IMR-90 (cell line): ENCODE measurements around the gene RAB41. TPM values are rescaled to one million over a fixed set of nuclear protein-coding genes. Genes with fewer than 3 reads are reported as not detected.

ENCODE experiments used
- ATAC-seq: fragments of 200-7000 bp; cut with Tn5 transposase; 2 replicates; pipeline ENCODE4 v1.9.1; 2020; ENCODE audit warnings: low read depth, mild to moderate bottlenecking, moderate library complexity
- BruUV-seq: library from RNA; stranded (reverse); fragments of 400-500 nt; replicated peaks from 2 replicates; lab custom pipeline; 2021; lab: Mats Ljungman, UMichigan
- CTCF ChIA-PET: fragments of 300-600 bp; formaldehyde crosslinking; extraction: SDS; loops from one replicate; lab custom pipeline; 2021; ENCODE audit warnings: antibody characterized with exemption; lab: Yijun Ruan, JAX
- POLR2A ChIA-PET: fragments of 300-600 bp; sonication (Branson Sonifier 250); formaldehyde crosslinking; loops from one replicate; lab custom pipeline; 2022; ENCODE audit warnings: antibody characterized with exemption; ENCODE audit not compliant: unreplicated experiment; lab: Charles Lee
- DNase-seq: peaks from one replicate; pipeline ENCODE4 v3.0.0; 2013
- H2AFZ ChIP-seq: replicated peaks from 2 replicates; pipeline ENCODE3; 2013; ENCODE audit warnings: low read length, mild to moderate bottlenecking; ENCODE audit not compliant: poor library complexity
- H2AK5ac ChIP-seq: 2 replicates; pipeline ENCODE4 v1.6.1; 2013; ENCODE audit warnings: low read depth, low read length, inconsistent platforms
- H2AK9ac ChIP-seq: replicated peaks from 2 replicates; pipeline ENCODE3; 2013; ENCODE audit warnings: mild to moderate bottlenecking, low read depth, low read length, moderate library complexity; ENCODE audit not compliant: poor library complexity
- H2BK120ac ChIP-seq: 2 replicates; pipeline ENCODE4 v1.6.1; 2013; ENCODE audit warnings: low read depth, low read length, inconsistent platforms
- H2BK15ac ChIP-seq: 3 replicates; pipeline ENCODE4 v1.6.1; 2013; ENCODE audit warnings: low read depth, low read length, inconsistent platforms
- H2BK20ac ChIP-seq: 2 replicates; pipeline ENCODE4 v1.6.1; 2013; ENCODE audit warnings: low read depth, mild to moderate bottlenecking, inconsistent platforms, low read length, moderate library complexity
- H2BK5ac ChIP-seq: 2 replicates; pipeline ENCODE4 v1.6.1; 2013; ENCODE audit warnings: mild to moderate bottlenecking, low read depth, low read length, inconsistent platforms; ENCODE audit not compliant: poor library complexity, severe bottlenecking
- H3K14ac ChIP-seq: replicated peaks from 2 replicates; pipeline ENCODE4 v1.6.1; 2013; ENCODE audit warnings: low read depth, low read length, inconsistent platforms
- H3K18ac ChIP-seq: 2 replicates; pipeline ENCODE4 v1.6.1; 2013; ENCODE audit warnings: low read depth, low read length, control low read depth
- H3K23ac ChIP-seq: 2 replicates; pipeline ENCODE4 v1.6.1; 2013; ENCODE audit warnings: low read depth, low read length, inconsistent platforms
- H3K27ac ChIP-seq: 2 replicates; pipeline ENCODE4 v1.5.1; 2013; ENCODE audit warnings: mild to moderate bottlenecking, control low read depth, low read length; ENCODE audit not compliant: insufficient read depth
- H3K27me3 ChIP-seq: 2 replicates; pipeline ENCODE4 v1.6.1; 2013; ENCODE audit warnings: low read length; ENCODE audit not compliant: control insufficient read depth, insufficient read depth
- H3K36me3 ChIP-seq: 2 replicates; pipeline ENCODE4 v1.6.1; 2013; ENCODE audit warnings: low read length, mixed read lengths; ENCODE audit not compliant: control insufficient read depth, insufficient read depth
- H3K4ac ChIP-seq: 2 replicates; pipeline ENCODE4 v1.6.1; 2013; ENCODE audit warnings: low read depth, low read length, inconsistent platforms
- H3K4me1 ChIP-seq: 2 replicates; pipeline ENCODE4 v1.6.1; 2013; ENCODE audit warnings: low read length, mixed read lengths; ENCODE audit not compliant: control insufficient read depth, insufficient read depth
- H3K4me2 ChIP-seq: 2 replicates; pipeline ENCODE4 v1.6.1; 2013; ENCODE audit warnings: low read depth, mild to moderate bottlenecking, control low read depth, low read length, moderate library complexity
- H3K4me3 ChIP-seq: 2 replicates; pipeline ENCODE4 v1.5.1; 2013; ENCODE audit warnings: low read depth, mild to moderate bottlenecking, control low read depth, low read length, moderate library complexity; ENCODE audit not compliant: insufficient read depth
- H3K56ac ChIP-seq: 2 replicates; pipeline ENCODE4 v1.6.1; 2013; ENCODE audit warnings: low read length, inconsistent platforms; ENCODE audit not compliant: insufficient read depth; ENCODE audit errors: extremely low read depth
- H3K79me1 ChIP-seq, 2 experiments: 2 replicates each; pipeline ENCODE4 v1.6.1; 2013; ENCODE audit warnings: low read length in 2 of 2, inconsistent platforms in 1 of 2, low read depth in 1 of 2
- H3K9ac ChIP-seq: 2 replicates; pipeline ENCODE4 v1.6.1; 2013; ENCODE audit warnings: low read depth, low read length, control low read depth
- H3K9me1 ChIP-seq: 2 replicates; pipeline ENCODE4 v1.6.1; 2013; ENCODE audit warnings: low read length, inconsistent platforms; ENCODE audit not compliant: insufficient read depth
- H3K9me3 ChIP-seq: 2 replicates; pipeline ENCODE4 v1.6.1; 2013; ENCODE audit warnings: low read length; ENCODE audit not compliant: control insufficient read depth, insufficient read depth
- H4K20me1 ChIP-seq: 2 replicates; pipeline ENCODE4 v1.6.1; 2013; ENCODE audit warnings: low read length, inconsistent platforms; ENCODE audit not compliant: insufficient read depth
- H4K5ac ChIP-seq: 2 replicates; pipeline ENCODE4 v1.6.1; 2013; ENCODE audit warnings: mild to moderate bottlenecking, low read depth, low read length, control low read depth
- H4K8ac ChIP-seq, 2 experiments: 2 replicates each; pipeline ENCODE4 v1.6.1; 2013; ENCODE audit warnings: low read depth in 2 of 2, low read length in 2 of 2, control low read depth in 1 of 2, inconsistent platforms in 1 of 2
- H4K91ac ChIP-seq: 2 replicates; pipeline ENCODE4 v1.6.1; 2013; ENCODE audit warnings: low read depth, low read length, inconsistent platforms; ENCODE audit not compliant: insufficient read depth
- CHD1 ChIP-seq: IDR thresholded peaks from 2 replicates; pipeline ENCODE4 v1.6.1; 2012; ENCODE audit warnings: low read depth, low read length, improper control_type of control experiment
- MAZ ChIP-seq: IDR thresholded peaks from 2 replicates; pipeline ENCODE4 v1.6.1; 2012; ENCODE audit warnings: low read depth, mild to moderate bottlenecking, low read length, improper control_type of control experiment, moderate library complexity, borderline replicate concordance
- RFX5 ChIP-seq: IDR thresholded peaks from 2 replicates; pipeline ENCODE4 v1.8.0; 2012; ENCODE audit warnings: low read depth, mild to moderate bottlenecking, low read length, moderate library complexity
- SMC3 ChIP-seq: fragments of 150-350 bp; IDR thresholded peaks from 2 replicates; pipeline ENCODE4 v1.6.1; 2016; ENCODE audit warnings: low read depth, mild to moderate bottlenecking, antibody characterized with exemption, low read length, moderate library complexity
- WGBS, 2 experiments: methylation state at CpG; one replicate each; pipeline versions ENCODE4 v1.1.5 to v1.1.7; 2013; ENCODE audit warnings: missing lambda C conversion rate in 2 of 2; ENCODE audit not compliant: insufficient read length in 1 of 2; ENCODE audit errors: extremely low coverage in 2 of 2; 5-methylcytosine and 5-hydroxymethylcytosine counted together
- dilution Hi-C: fragments of 300-500 bp; cut with HindIII; formaldehyde crosslinking; loops from one replicate; pipeline ENCODE4 v1.14.3; 2018; ENCODE audit warnings: low sequenced_read_pairs; ENCODE audit not compliant: unreplicated experiment
- in situ Hi-C: fragments of 300-500 bp; cut with MboI; formaldehyde crosslinking; loops from 3 replicates; pipeline ENCODE4 v1.14.3; 2019; ENCODE audit warnings: low sequenced_read_pairs, inconsistent platforms, mixed read lengths
- intact Hi-C: fragments of 100-400 bp; cut with micrococcal nuclease; formaldehyde crosslinking; loops from 2 replicates; pipeline ENCODE4 v1.10.0; 2022
- polyA plus RNA-seq, 3 experiments: library from polyadenylated mRNA; depleted of rRNA; stranded (reverse); fragments of >200 nt; gene quantifications; 2 replicates each; pipeline ENCODE4 v1.2.3, GENCODE V29; 2012; ENCODE audit warnings: low replicate concordance in 1 of 3
- total RNA-seq: library from RNA; depleted of rRNA; stranded (reverse); fragments of >200 nt; gene quantifications from 2 replicates; pipeline ENCODE4 v1.2.3, GENCODE V29; 2012
- TF ChIP-seq, protein P1 (sequence below): fragments of 150-350 bp; IDR thresholded peaks from 2 replicates; pipeline ENCODE4 v1.6.1; 2016; ENCODE audit warnings: low read depth, mild to moderate bottlenecking, low read length, moderate library complexity, borderline replicate concordance

Gene RAB41
- total and polyA plus RNA-seq, 2 of the 4 experiments (the other 2 are of a cell fraction), result not detected

DNA sequence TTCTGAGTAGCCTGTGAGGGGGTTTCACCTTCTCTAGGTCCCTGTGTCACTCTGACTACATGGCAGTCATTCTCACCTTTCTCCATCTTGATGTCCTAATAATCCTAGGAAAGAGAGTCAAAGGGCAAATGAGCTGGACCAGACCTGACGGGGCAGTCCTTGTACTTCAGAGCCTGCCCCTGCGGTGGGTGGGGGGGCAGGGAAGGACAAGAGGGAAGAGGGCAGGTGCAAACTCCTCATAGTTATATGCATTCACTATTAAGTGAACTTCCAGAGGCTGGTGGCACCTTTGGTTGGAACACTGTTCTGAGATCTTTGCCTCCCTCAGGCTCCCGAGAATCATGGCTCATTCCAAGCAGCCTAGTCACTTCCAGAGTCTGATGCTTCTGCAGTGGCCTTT is 47.6 kb upstream of the RAB41 start, which contains the start of gene AWAT1:
TSS of gene AWAT1 (plus strand) at position 301 of the 400 bp plus-strand sequence. CDS start at position 342, 41 bp downstream.
- no peaks in the 10 kb centered on the region for H3K4me1 ChIP-seq
- no peaks in the 10 kb centered on the region for H3K36me3 ChIP-seq
- no peak within 1 kb of the TSS for H2AK9ac ChIP-seq
- 40% methylated on average over 1 of the region's 3 CpGs; no CpG with 5 or more reads in 1 of the 2 experiments for WGBS, 2 experiments
- no peaks in the 10 kb centered on the region for H4K20me1 ChIP-seq
- no peak within 1 kb of the TSS for H2BK15ac ChIP-seq
- H3K18ac ChIP-seq, result no peak within 1 kb of the TSS
- no peak within 1 kb of the TSS for H3K9ac ChIP-seq
- H2BK120ac ChIP-seq, result no peak within 1 kb of the TSS
- no peaks in the 10 kb centered on the region for H3K9me1 ChIP-seq
- ATAC-seq, result no peak
- no peak within 1 kb of the TSS for H3K4me3 ChIP-seq
- DNase-seq, result no peak
- TF ChIP-seq MAZ, result no peak
- TF ChIP-seq, protein P1, sequence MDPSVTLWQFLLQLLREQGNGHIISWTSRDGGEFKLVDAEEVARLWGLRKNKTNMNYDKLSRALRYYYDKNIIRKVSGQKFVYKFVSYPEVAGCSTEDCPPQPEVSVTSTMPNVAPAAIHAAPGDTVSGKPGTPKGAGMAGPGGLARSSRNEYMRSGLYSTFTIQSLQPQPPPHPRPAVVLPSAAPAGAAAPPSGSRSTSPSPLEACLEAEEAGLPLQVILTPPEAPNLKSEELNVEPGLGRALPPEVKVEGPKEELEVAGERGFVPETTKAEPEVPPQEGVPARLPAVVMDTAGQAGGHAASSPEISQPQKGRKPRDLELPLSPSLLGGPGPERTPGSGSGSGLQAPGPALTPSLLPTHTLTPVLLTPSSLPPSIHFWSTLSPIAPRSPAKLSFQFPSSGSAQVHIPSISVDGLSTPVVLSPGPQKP, result no peak
- no peak for TF ChIP-seq SMC3
- no peak for TF ChIP-seq CHD1
- TF ChIP-seq RFX5, result no peak
- H3K27me3 ChIP-seq, result peaks cover 29% of the 10 kb centered on the region
- H2AK5ac ChIP-seq, result no peak within 1 kb of the TSS
- H2BK20ac ChIP-seq, result no peak within 1 kb of the TSS
- BruUV-seq, result no TSS peak
- H4K91ac ChIP-seq, result no peak within 1 kb of the TSS
- H3K4me2 ChIP-seq, result no peak within 1 kb of the TSS
- CTCF ChIA-PET, result interaction anchor here (0.6 kb wide), 1 partner anchor 181 kb away, joined by 3 read pairs; no protein-coding TSS in a partner anchor
- POLR2A ChIA-PET, result no interaction called here
- no peaks in the 10 kb centered on the region for H3K79me1 ChIP-seq
- no peak within 1 kb of the TSS for H3K56ac ChIP-seq
- H3K14ac ChIP-seq, result no peak within 1 kb of the TSS
- H3K9me3 ChIP-seq, result no peaks in the 10 kb centered on the region
- dilution Hi-C loops, result no loop called here
- intact Hi-C loops, result no loop called here
- in situ Hi-C loops, result no loop called here
- no peak within 1 kb of the TSS for H4K5ac ChIP-seq
- H3K27ac ChIP-seq, result no peak within 1 kb of the TSS
- no peak within 1 kb of the TSS for H3K23ac ChIP-seq
- no peak within 1 kb of the TSS for H4K8ac ChIP-seq
- no peak within 1 kb of the TSS for H2BK5ac ChIP-seq
- H2AFZ ChIP-seq, result no peak within 1 kb of the TSS
- no peak within 1 kb of the TSS for H3K4ac ChIP-seq
